HG03457 (cell line): ENCODE results near the gene SPRY1.
A peak's percentile ranks its signal among the peaks of the same experiment; 100 is the strongest.

Source experiments
- ATAC-seq: cut with Tn5 transposase; IDR thresholded peaks from one replicate; pipeline ENCODE4 v1.9.1; 2021; ENCODE audit warnings: moderate number of reproducible peaks; ENCODE audit not compliant: unreplicated experiment

Gene SPRY1

GRCh38 chr4:123438031-123438430, 41.4 kb downstream of the SPRY1 start:
- ATAC-seq = no peak

GRCh38 chr4:123443401-123444289, 47.0 kb downstream of the SPRY1 start:
- peak; percentile 62 for ATAC-seq

GRCh38 chr4:123444290-123444731, 47.7 kb downstream of the SPRY1 start:
- ATAC-seq = peak; percentile 66

- ATAC-seq = no peak
Measured at GRCh38 chr4:123446865-123447474, 50.4 kb downstream of the SPRY1 start.

GRCh38 chr4:123449362-123449761, 52.8 kb downstream of the SPRY1 start:
- peak; percentile 4 for ATAC-seq

- peak; percentile 79 for ATAC-seq
Measured at GRCh38 chr4:123449780-123450179, 53.2 kb downstream of the SPRY1 start.

- no peak for ATAC-seq
Measured at GRCh38 chr4:123450393-123450792, 53.8 kb downstream of the SPRY1 start.

GRCh38 chr4:123452616-123453015, 56.0 kb downstream of the SPRY1 start:
- ATAC-seq = no peak

- no peak for ATAC-seq
Measured at GRCh38 chr4:123453061-123453680, 56.6 kb downstream of the SPRY1 start.
